K562 (cell line): ENCODE results near the gene NRP1. TPM values are rescaled to one million over a fixed set of nuclear protein-coding genes. Genes with fewer than 3 reads are reported as not detected.

ENCODE experiments used
- ATAC-seq: fragments of 200-7000 bp; cut with Tn5 transposase; 3 replicates; pipeline ENCODE4 v1.9.1; 2020; ENCODE audit warnings: moderate library complexity
- BruUV-seq: library from RNA; stranded (reverse); fragments of 400-500 nt; replicated peaks from 2 replicates; lab custom pipeline; 2021; lab: Mats Ljungman, UMichigan
- CTCF ChIA-PET: fragments of 300-600 bp; formaldehyde crosslinking; extraction: SDS; loops from one replicate; lab custom pipeline; 2021; ENCODE audit warnings: low intra/inter-chr PET ratio; lab: Yijun Ruan, JAX
- POLR2A ChIA-PET: fragments of 300-600, 350-650 bp; sonication (Branson Sonifier 250); formaldehyde crosslinking; extraction: SDS; loops from one replicate; lab custom pipeline; 2021; ENCODE audit warnings: antibody characterized with exemption, inconsistent platforms; lab: Yijun Ruan, JAX
- DNase-seq, 4 experiments: peaks; one replicate each; pipeline versions ENCODE4 v3.0.0 to v3.0.0-alpha.2; 2011 to 2018; ENCODE audit warnings: low spot score in 3 of 4, mixed read lengths in 3 of 4; ENCODE audit errors: extremely low read depth in 1 of 4
- FAIRE-seq: peaks from 2 replicates; lab custom pipeline; 2011; peaks lifted over from hg19 to GRCh38; lab: Jason Lieb, UNC
- H2AFZ ChIP-seq: 2 replicates; pipeline ENCODE4 v1.6.0; 2011; ENCODE audit warnings: low read depth, low read length, control low read depth, inconsistent platforms
- H3K27ac ChIP-seq: fragments of 200-600 bp; 3 replicates; pipeline ENCODE4 v1.8.0; 2011; ENCODE audit warnings: low read depth, mild to moderate bottlenecking, control low read depth, inconsistent platforms, low read length, moderate library complexity, mixed read lengths; ENCODE audit errors: extremely low read depth
- H3K27me3 ChIP-seq, 2 experiments: fragments of 300-600 bp in 1 of 2; 2 replicates in 1 of 2; 3 replicates in 1 of 2; pipeline versions ENCODE4 v1.6.0 to v1.8.0; 2011; ENCODE audit warnings: inconsistent platforms in 2 of 2, low read length in 2 of 2, mild to moderate bottlenecking in 1 of 2, mixed read lengths in 1 of 2, moderate library complexity in 1 of 2; ENCODE audit not compliant: control insufficient read depth in 2 of 2, insufficient read depth in 2 of 2
- H3K36me3 ChIP-seq: fragments of 300-600 bp; 3 replicates; pipeline ENCODE4 v1.8.0; 2011; ENCODE audit warnings: mild to moderate bottlenecking, low read length, inconsistent platforms; ENCODE audit not compliant: control insufficient read depth, insufficient read depth
- H3K4me1 ChIP-seq, 2 experiments: fragments of 200-600 bp in 1 of 2; replicated peaks in 1 of 2; 2 replicates in 1 of 2; 3 replicates in 1 of 2; pipeline versions ENCODE4 v1.5.1 to v1.8.0; 2011; ENCODE audit warnings: inconsistent platforms in 2 of 2, low read length in 2 of 2, mild to moderate bottlenecking in 1 of 2, mixed read lengths in 1 of 2, moderate library complexity in 1 of 2; ENCODE audit not compliant: control insufficient read depth in 2 of 2, insufficient read depth in 2 of 2
- H3K4me2 ChIP-seq: 2 replicates; pipeline ENCODE4 v1.6.1; 2011; ENCODE audit warnings: low read length, control low read depth, inconsistent platforms, mixed read lengths; ENCODE audit not compliant: insufficient read depth
- H3K4me3 ChIP-seq: fragments of 200-600 bp; sonication (generic), shearing (Covaris generic); 2 replicates; pipeline ENCODE4 v1.5.1; 2016; ENCODE audit warnings: control low read depth, inconsistent platforms
- H3K79me2 ChIP-seq: fragments of 200-600 bp; 3 replicates; pipeline ENCODE4 v1.8.0; 2011; ENCODE audit warnings: low read length, inconsistent platforms; ENCODE audit not compliant: control insufficient read depth, insufficient read depth
- H3K9ac ChIP-seq, 2 experiments: 2 replicates each; pipeline versions ENCODE4 v1.6.0 to v1.6.1; 2011; ENCODE audit warnings: low read depth in 2 of 2, low read length in 2 of 2, control low read depth in 1 of 2, inconsistent platforms in 1 of 2, mild to moderate bottlenecking in 1 of 2, mixed read lengths in 1 of 2; ENCODE audit not compliant: insufficient read depth in 1 of 2
- H3K9me1 ChIP-seq: one replicate; pipeline ENCODE4 v1.6.0; 2011; ENCODE audit warnings: inconsistent platforms, mild to moderate bottlenecking, low read length, moderate library complexity; ENCODE audit not compliant: control insufficient read depth, insufficient read depth
- H3K9me3 ChIP-seq: replicated peaks from 2 replicates; pipeline ENCODE4 v1.5.1; 2011; ENCODE audit warnings: low read depth, low read length, inconsistent platforms; ENCODE audit not compliant: control insufficient read depth, insufficient read depth
- H4K20me1 ChIP-seq: replicated peaks from 2 replicates; pipeline ENCODE4 v1.6.1; 2011; ENCODE audit warnings: low read length, inconsistent platforms, mixed read lengths; ENCODE audit not compliant: control insufficient read depth, insufficient read depth
- ATF1 ChIP-seq, 2 experiments: fragments of 450-650 bp in 1 of 2; IDR thresholded peaks; 2 replicates each; pipeline ENCODE4 v1.6.1; 2016; ENCODE audit warnings: missing compliant biosample characterization in 1 of 2, missing genetic modification characterization in 1 of 2
- CREB1 ChIP-seq, 2 experiments: sonication (generic) in 1 of 2; formaldehyde crosslinking in 1 of 2; IDR thresholded peaks; 2 replicates each; pipeline versions ENCODE4 v1.6.1 to v1.8.0; 2012 to 2022; ENCODE audit warnings: inconsistent platforms in 1 of 2, mild to moderate bottlenecking in 1 of 2, missing genetic modification reagents in 1 of 2, moderate library complexity in 1 of 2
- CREB5 ChIP-seq: fragments of 250-450 bp; sonication (Bioruptor Pico); IDR thresholded peaks from 2 replicates; pipeline ENCODE4 v1.5.0; 2020; ENCODE audit warnings: mild to moderate bottlenecking
- DMBX1 ChIP-seq: fragments of 250-450 bp; sonication (Bioruptor Pico); IDR thresholded peaks from 2 replicates; pipeline ENCODE4 v1.8.0; 2022; ENCODE audit warnings: inconsistent platforms, mild to moderate bottlenecking, moderate library complexity, borderline replicate concordance
- GATAD2A ChIP-seq: fragments of 450-650 bp; IDR thresholded peaks from 2 replicates; pipeline ENCODE4 v1.6.1; 2017
- HDAC1 ChIP-seq, 2 experiments: fragments of 450-650 bp; IDR thresholded peaks; 2 replicates each; pipeline ENCODE4 v1.6.1; 2016 to 2017; ENCODE audit warnings: inconsistent platforms in 1 of 2, mild to moderate bottlenecking in 1 of 2, moderate library complexity in 1 of 2
- HNRNPK ChIP-seq: fragments of 200-400 bp; formaldehyde crosslinking; IDR thresholded peaks from one replicate; pipeline ENCODE4 v1.6.1; 2018; ENCODE audit warnings: mild to moderate bottlenecking, low read depth, low read length; ENCODE audit not compliant: poor library complexity, severe bottlenecking
- MIER1 ChIP-seq: fragments of 450-650 bp; IDR thresholded peaks from 2 replicates; pipeline ENCODE4 v1.6.1; 2016; ENCODE audit warnings: antibody characterized with exemption, mild to moderate bottlenecking, low read depth
- MTF1 ChIP-seq: fragments of 250-450 bp; sonication (Bioruptor Pico); IDR thresholded peaks from 2 replicates; pipeline ENCODE4 v1.9.0; 2021; ENCODE audit warnings: moderate library complexity, mild to moderate bottlenecking, inconsistent platforms, borderline replicate concordance
- NEUROD1 ChIP-seq: fragments of 150-350 bp; IDR thresholded peaks from 2 replicates; pipeline ENCODE4 v1.6.1; 2014; ENCODE audit warnings: borderline replicate concordance, low read length, low read depth; ENCODE audit not compliant: partially characterized antibody
- NR2F6 ChIP-seq: fragments of 450-650 bp; formaldehyde crosslinking; IDR thresholded peaks from 2 replicates; pipeline ENCODE4 v1.4.0; 2020; ENCODE audit warnings: mild to moderate bottlenecking
- TCF7L2 ChIP-seq: fragments of 150-350 bp; IDR thresholded peaks from 2 replicates; pipeline ENCODE4 v1.6.1; 2016; ENCODE audit warnings: low read depth, mild to moderate bottlenecking, low read length, moderate library complexity
- ZNF518B ChIP-seq: fragments of 250-450 bp; sonication (Bioruptor Pico); IDR thresholded peaks from 2 replicates; pipeline ENCODE4 v1.5.0; 2021; ENCODE audit warnings: mild to moderate bottlenecking, moderate library complexity
- ZNF586 ChIP-seq: fragments of 450-650 bp; formaldehyde crosslinking; conservative IDR thresholded peaks from 2 replicates; pipeline ENCODE4 v1.4.0; 2020; ENCODE audit warnings: mild to moderate bottlenecking, moderate library complexity
- ZNF740 ChIP-seq, 3 experiments: fragments of 200-800 bp in 1 of 3; sonication (Bioruptor generic) in 1 of 3; sonication (generic) in 1 of 3; formaldehyde crosslinking in 1 of 3; IDR thresholded peaks; 2 replicates each; pipeline versions ENCODE4 v1.6.1 to v1.8.0; 2016 to 2022; ENCODE audit warnings: mild to moderate bottlenecking in 2 of 3, missing compliant biosample characterization in 2 of 3, missing genetic modification characterization in 2 of 3, missing genetic modification reagents in 1 of 3
- WGBS: fragments of 100-300 bp; shearing (Covaris generic); methylation state at CpG from one replicate; pipeline ENCODE4 v1.1.6; 2016; ENCODE audit warnings: low coverage, mixed read lengths; ENCODE audit not compliant: insufficient coverage; ENCODE audit errors: missing lambda C conversion rate; 5-methylcytosine and 5-hydroxymethylcytosine counted together
- in situ Hi-C: fragments of 300-500 bp; cut with MboI; formaldehyde crosslinking; loops from 4 replicates; pipeline ENCODE4 v1.15.0; 2018; ENCODE audit warnings: inconsistent platforms, mixed read lengths
- intact Hi-C: fragments of 100-400 bp; cut with micrococcal nuclease; formaldehyde crosslinking; loops from 2 replicates; pipeline ENCODE4 v1.14.2; 2022
- polyA plus RNA-seq, 8 experiments: library from polyadenylated mRNA; depleted of rRNA in 4 of 8; stranded (reverse) in 5 of 8; unstranded in 3 of 8; fragments of >200 nt; fragmentation: Nextera tagmentation in 2 of 8; fragmentation: Illumina TruSeq in 1 of 8; extraction: Ambion mirVana in 2 of 8; extraction: Trizol in 1 of 8; gene quantifications; 2 replicates each; pipeline versions ENCODE4 v1.2.1 to v1.2.3, GENCODE V29; 2011 to 2014; ENCODE audit warnings: inconsistent platforms in 1 of 8, missing spikeins in 1 of 8
- total RNA-seq, 7 experiments: library from RNA; depleted of rRNA in 6 of 7; stranded (reverse); fragments of >200 nt in 6 of 7; fragmentation: Illumina TruSeq in 2 of 7; extraction: Trizol in 2 of 7; gene quantifications; 2 replicates each; pipeline versions ENCODE4 v1.2.1 to v1.2.3, GENCODE V29; 2011 to 2021; ENCODE audit warnings: low replicate concordance in 1 of 7

Gene NRP1
- total and polyA plus RNA-seq, 9 of the 15 experiments (the other 6 are each of a cell fraction or from before 2014, with no cell fraction given), result 0.01 to 0.38 (median 0.04) TPM; not detected in 5

- Histone ChIP-seq H3K4me2 (no peak overlapping the region), H3K4me1 (no peaks in the 10 kb centered on the region), H2AFZ (no peak overlapping the region), H3K27me3 (peaks cover 0 to 9% of the 10 kb centered on the region in 2 experiments; a peak in 2 of 5 replicates), H3K4me3 (no peak overlapping the region), H3K79me2 (no peaks in the 10 kb centered on the region), H3K27ac (no peak overlapping the region), H3K9ac (no peak overlapping the region), H3K36me3 (no peaks in the 10 kb centered on the region), H4K20me1 (no peaks in the 10 kb centered on the region), H3K9me3 (no peaks in the 10 kb centered on the region), H3K9me1 (no peaks in the 10 kb centered on the region)
- ATAC-seq (no peak), FAIRE-seq (no peak), DNase-seq (no peak)
- WGBS, result 2% methylated on average over 6 of the region's 6 CpGs
- ChIA-PET CTCF (no interaction called here), POLR2A (interaction anchor here (0.6 kb wide), 1 partner anchor 1190 kb away, joined by 4 read pairs; no protein-coding TSS in a partner anchor)
- intact Hi-C loops (no loop called here), in situ Hi-C loops (no loop called here)
- no TSS peak for BruUV-seq
- TF ChIP-seq HDAC1 (IDR thresholded peaks at IDR 0.05) (no peak), ZNF518B (no peak), CREB1 (IDR thresholded peaks at IDR 0.05) (no peak), CREB1 (CRISPR knock-in tag; IDR thresholded peaks at IDR 0.05) (no peak), ZNF740 (CRISPR knock-in tag; IDR thresholded peaks at IDR 0.05) (no peak), ZNF740 (tag; IDR thresholded peaks at IDR 0.05) (no peak), MIER1 (no peak), CREB5 (CRISPR knock-in tag) (no peak), TCF7L2 (no peak), MTF1 (CRISPR knock-in tag) (no peak), HNRNPK (no peak), ZNF586 (CRISPR knock-in tag) (no peak), NR2F6 (CRISPR knock-in tag) (no peak), ATF1 (CRISPR knock-in tag; IDR thresholded peaks at IDR 0.05) (no peak), ATF1 (tag; IDR thresholded peaks at IDR 0.05) (no peak), DMBX1 (no peak), NEUROD1 (no peak), GATAD2A (no peak)
Observed at GRCh38 chr10:33274096-33274785, 60.2 kb downstream of the NRP1 start.
